HCT116 (cell line): ENCODE measurements around the gene ST3GAL3.

Experiments used
- CEBPB ChIP-seq: IDR thresholded peaks from 2 replicates; pipeline ENCODE4 v1.6.1; 2012; ENCODE audit warnings: low read depth
- CTCF ChIP-seq, 3 experiments: fragments of 200-600 bp in 1 of 3; sonication (generic) in 1 of 3; IDR thresholded peaks in 2 of 3; conservative IDR thresholded peaks in 1 of 3; 2 replicates each; pipeline ENCODE4 v1.5.1; 2012 to 2017; ENCODE audit warnings: low read depth in 2 of 3, low read length in 2 of 3, antibody characterized with exemption in 1 of 3, borderline replicate concordance in 1 of 3, control low read depth in 1 of 3, mild to moderate bottlenecking in 1 of 3, mixed read lengths in 1 of 3, mixed run types in 1 of 3, moderate library complexity in 1 of 3; ENCODE audit not compliant: insufficient read depth in 1 of 3
- EZH2 ChIP-seq: fragments of 200-600 bp; sonication (generic); IDR thresholded peaks from 2 replicates; pipeline ENCODE4 v1.6.1; 2017; ENCODE audit warnings: antibody characterized with exemption, mixed run types
- MAX ChIP-seq: IDR thresholded peaks from 2 replicates; pipeline ENCODE4 v1.6.1; 2012
- POLR2A ChIP-seq: IDR thresholded peaks from 2 replicates; pipeline ENCODE4 v1.7.0; 2011; ENCODE audit warnings: borderline replicate concordance; ENCODE audit not compliant: insufficient read depth, insufficient read length; ENCODE audit errors: extremely low read depth
- POLR2AphosphoS5 ChIP-seq: IDR thresholded peaks from 2 replicates; pipeline ENCODE4 v1.6.1; 2011; ENCODE audit warnings: mild to moderate bottlenecking, low read depth, low read length, moderate library complexity
- REST ChIP-seq: IDR thresholded peaks from 2 replicates; pipeline ENCODE4 v1.6.1; 2012; ENCODE audit warnings: low read depth
- SP1 ChIP-seq: IDR thresholded peaks from 2 replicates; pipeline ENCODE4 v1.6.1; 2012; ENCODE audit warnings: low read depth
- YY1 ChIP-seq: IDR thresholded peaks from 2 replicates; pipeline ENCODE4 v1.6.1; 2011; ENCODE audit warnings: low read length, low read depth, moderate library complexity, mild to moderate bottlenecking; ENCODE audit not compliant: insufficient replicate concordance; ENCODE audit errors: extremely low read depth
- ZFX ChIP-seq: fragments of 450-650 bp; IDR thresholded peaks from 2 replicates; pipeline ENCODE4 v1.6.1; 2017

- TF ChIP-seq REST: no peak
- TF ChIP-seq YY1: no peak
- no peak for TF ChIP-seq CTCF (IDR thresholded peaks at IDR 0.05 in 2 of 3, conservative IDR thresholded peaks at IDR 0.05 in 1 of 3; ENCODE audit: borderline replicate concordance in 1 of 3, insufficient read depth in 1 of 3, low read depth in 2 of 3, low read length in 2 of 3)
- TF ChIP-seq CEBPB: no peak
- no peak for TF ChIP-seq EZH2
- no peak for TF ChIP-seq POLR2AphosphoS5
- TF ChIP-seq ZFX: no peak
- no peak for TF ChIP-seq SP1
- TF ChIP-seq POLR2A: no peak
- no peak for TF ChIP-seq MAX
Observed at GRCh38 chr1:43973981-43974442, 266.7 kb downstream of the ST3GAL3 start.
